SKM-1 treated with dmso at 0.1 percent for 144 hours (cell line): ENCODE results near the gene TMEM156.
"Not testable (repeated sequence)": the region's sequence is repeated elsewhere in the genome, so short reads cannot be mapped to it uniquely, and the experiment has no call there.

Experiments
- DNase-seq: peaks from one replicate; lab custom pipeline; 2025; ENCODE audit not compliant: unreplicated experiment; lab: John Stamatoyannopoulos, UW

TMEM156 gene

GRCh38 chr4:38958453-38959190 is 73.6 kb downstream of the TMEM156 start:
- DNase-seq, result no peak

GRCh38 chr4:38957893-38958292 is 74.3 kb downstream of the TMEM156 start:
- no peak for DNase-seq

- DNase-seq, result no peak
These were observed 74.9 kb downstream of the TMEM156 start for GRCh38 chr4:38957261-38957815.

GRCh38 chr4:38955957-38956356 is 76.3 kb downstream of the TMEM156 start:
- no peak for DNase-seq

- DNase-seq, result no peak
These were observed 77.5 kb downstream of the TMEM156 start for GRCh38 chr4:38954727-38955126.

GRCh38 chr4:38952017-38952416 is 80.2 kb downstream of the TMEM156 start:
- no peak for DNase-seq

- DNase-seq, result no peak
These were observed 80.6 kb downstream of the TMEM156 start for GRCh38 chr4:38951598-38951997.

GRCh38 chr4:38950734-38951133 is 81.5 kb downstream of the TMEM156 start:
- DNase-seq, result no peak

GRCh38 chr4:38950159-38950558 is 82.0 kb downstream of the TMEM156 start:
- no peak for DNase-seq

GRCh38 chr4:38949411-38950051 is 82.7 kb downstream of the TMEM156 start:
- no peak for DNase-seq

- no peak for DNase-seq
These were observed 83.7 kb downstream of the TMEM156 start for GRCh38 chr4:38948551-38948950.

GRCh38 chr4:38946919-38947318 is 85.3 kb downstream of the TMEM156 start:
- DNase-seq, result peak; percentile 9

GRCh38 chr4:38944440-38944839 is 87.8 kb downstream of the TMEM156 start:
- no peak for DNase-seq

GRCh38 chr4:38943343-38943742 is 88.9 kb downstream of the TMEM156 start:
- DNase-seq, result no peak

- not testable (repeated sequence) for DNase-seq
These were observed 90.3 kb downstream of the TMEM156 start for GRCh38 chr4:38941906-38942305.

- DNase-seq, result no peak
These were observed 91.7 kb downstream of the TMEM156 start for GRCh38 chr4:38940476-38940875.

GRCh38 chr4:38939165-38939564 is 93.0 kb downstream of the TMEM156 start:
- no peak for DNase-seq

GRCh38 chr4:38935391-38936073 is 96.7 kb downstream of the TMEM156 start:
- DNase-seq, result no peak

- DNase-seq, result no peak
These were observed 101.1 kb downstream of the TMEM156 start for GRCh38 chr4:38931125-38931524.

GRCh38 chr4:38930707-38931106 is 101.5 kb downstream of the TMEM156 start:
- no peak for DNase-seq

GRCh38 chr4:38930204-38930603 is 102.0 kb downstream of the TMEM156 start:
- no peak for DNase-seq

GRCh38 chr4:38928974-38929373 is 103.2 kb downstream of the TMEM156 start:
- no peak for DNase-seq
